ENCODE data around the gene JADE1.

Gene JADE1

GRCh38 chr4:128809477-128810330 is at the start of gene JADE1:
JADE1 (plus strand) TSS chr4:128809700; CDS start chr4:128831759, 22,059 bp downstream.
- in situ Hi-C loops (cut with HindIII; ENCODE audit: low pct_ligation_motif_present, low pct_unique_long_range_greater_than_20kb, low sequenced_read_pairs): no loop called here

GRCh38 chr4:128766781-128767180 is 42.7 kb upstream of the JADE1 start:
- in situ Hi-C loops (cut with HindIII; ENCODE audit: low pct_ligation_motif_present, low pct_unique_long_range_greater_than_20kb, low sequenced_read_pairs): no loop called here
- no peak for DNase-seq

More at GRCh38 chr4:128809477-128810330, at the start of gene JADE1:
- DNase-seq: peak; percentile 92

- no peak for DNase-seq
- in situ Hi-C loops (cut with HindIII; ENCODE audit: low pct_ligation_motif_present, low pct_unique_long_range_greater_than_20kb, low sequenced_read_pairs): no loop called here
Measured at GRCh38 chr4:128768373-128768996, 41.0 kb upstream of the JADE1 start.

GRCh38 chr4:128769011-128769410 is 40.5 kb upstream of the JADE1 start:
- in situ Hi-C loops (cut with HindIII; ENCODE audit: low pct_ligation_motif_present, low pct_unique_long_range_greater_than_20kb, low sequenced_read_pairs): no loop called here
- DNase-seq: no peak

GRCh38 chr4:128770807-128771206 is 38.7 kb upstream of the JADE1 start:
- DNase-seq: no peak
- in situ Hi-C loops (cut with HindIII; ENCODE audit: low pct_ligation_motif_present, low pct_unique_long_range_greater_than_20kb, low sequenced_read_pairs): no loop called here

GRCh38 chr4:128775477-128775876 is 34.0 kb upstream of the JADE1 start:
- DNase-seq: no peak
- in situ Hi-C loops (cut with HindIII; ENCODE audit: low pct_ligation_motif_present, low pct_unique_long_range_greater_than_20kb, low sequenced_read_pairs): no loop called here

GRCh38 chr4:128775916-128776315 is 33.6 kb upstream of the JADE1 start:
- in situ Hi-C loops (cut with HindIII; ENCODE audit: low pct_ligation_motif_present, low pct_unique_long_range_greater_than_20kb, low sequenced_read_pairs): no loop called here
- DNase-seq: no peak

- in situ Hi-C loops (cut with HindIII; ENCODE audit: low pct_ligation_motif_present, low pct_unique_long_range_greater_than_20kb, low sequenced_read_pairs): no loop called here
- peak; percentile 96 for DNase-seq
Measured at GRCh38 chr4:128776794-128777216, 32.7 kb upstream of the JADE1 start.

- DNase-seq: no peak
- in situ Hi-C loops (cut with HindIII; ENCODE audit: low pct_ligation_motif_present, low pct_unique_long_range_greater_than_20kb, low sequenced_read_pairs): no loop called here
Measured at GRCh38 chr4:128780688-128781087, 28.8 kb upstream of the JADE1 start.

GRCh38 chr4:128782076-128782715 is 27.3 kb upstream of the JADE1 start:
- in situ Hi-C loops (cut with HindIII; ENCODE audit: low pct_ligation_motif_present, low pct_unique_long_range_greater_than_20kb, low sequenced_read_pairs): no loop called here
- DNase-seq: no peak

GRCh38 chr4:128782875-128783614 is 26.5 kb upstream of the JADE1 start:
- no peak for DNase-seq
- in situ Hi-C loops (cut with HindIII; ENCODE audit: low pct_ligation_motif_present, low pct_unique_long_range_greater_than_20kb, low sequenced_read_pairs): no loop called here

GRCh38 chr4:128787509-128788311 is 21.8 kb upstream of the JADE1 start:
- in situ Hi-C loops (cut with HindIII; ENCODE audit: low pct_ligation_motif_present, low pct_unique_long_range_greater_than_20kb, low sequenced_read_pairs): no loop called here
- DNase-seq: no peak

GRCh38 chr4:128793859-128794672 is 15.4 kb upstream of the JADE1 start:
- DNase-seq: no peak
- in situ Hi-C loops (cut with HindIII; ENCODE audit: low pct_ligation_motif_present, low pct_unique_long_range_greater_than_20kb, low sequenced_read_pairs): no loop called here

GRCh38 chr4:128796934-128797333 is 12.6 kb upstream of the JADE1 start:
- DNase-seq: no peak
- in situ Hi-C loops (cut with HindIII; ENCODE audit: low pct_ligation_motif_present, low pct_unique_long_range_greater_than_20kb, low sequenced_read_pairs): no loop called here

GRCh38 chr4:128800284-128800683 is 9.2 kb upstream of the JADE1 start:
- in situ Hi-C loops (cut with HindIII; ENCODE audit: low pct_ligation_motif_present, low pct_unique_long_range_greater_than_20kb, low sequenced_read_pairs): no loop called here
- no peak for DNase-seq

- in situ Hi-C loops (cut with HindIII; ENCODE audit: low pct_ligation_motif_present, low pct_unique_long_range_greater_than_20kb, low sequenced_read_pairs): no loop called here
- no peak for DNase-seq
Measured at GRCh38 chr4:128800701-128801284, 8.7 kb upstream of the JADE1 start.

All from ACHN (cell line).